Endothelial cell of hepatic sinusoid (primary cell): ENCODE results near the gene KLF15.

Source experiments
- in situ Hi-C: cut with HindIII; loops from 2 replicates; pipeline ENCODE4 v1.10.0; 2017; ENCODE audit warnings: low sequenced_read_pairs

KLF15 gene

DNA sequence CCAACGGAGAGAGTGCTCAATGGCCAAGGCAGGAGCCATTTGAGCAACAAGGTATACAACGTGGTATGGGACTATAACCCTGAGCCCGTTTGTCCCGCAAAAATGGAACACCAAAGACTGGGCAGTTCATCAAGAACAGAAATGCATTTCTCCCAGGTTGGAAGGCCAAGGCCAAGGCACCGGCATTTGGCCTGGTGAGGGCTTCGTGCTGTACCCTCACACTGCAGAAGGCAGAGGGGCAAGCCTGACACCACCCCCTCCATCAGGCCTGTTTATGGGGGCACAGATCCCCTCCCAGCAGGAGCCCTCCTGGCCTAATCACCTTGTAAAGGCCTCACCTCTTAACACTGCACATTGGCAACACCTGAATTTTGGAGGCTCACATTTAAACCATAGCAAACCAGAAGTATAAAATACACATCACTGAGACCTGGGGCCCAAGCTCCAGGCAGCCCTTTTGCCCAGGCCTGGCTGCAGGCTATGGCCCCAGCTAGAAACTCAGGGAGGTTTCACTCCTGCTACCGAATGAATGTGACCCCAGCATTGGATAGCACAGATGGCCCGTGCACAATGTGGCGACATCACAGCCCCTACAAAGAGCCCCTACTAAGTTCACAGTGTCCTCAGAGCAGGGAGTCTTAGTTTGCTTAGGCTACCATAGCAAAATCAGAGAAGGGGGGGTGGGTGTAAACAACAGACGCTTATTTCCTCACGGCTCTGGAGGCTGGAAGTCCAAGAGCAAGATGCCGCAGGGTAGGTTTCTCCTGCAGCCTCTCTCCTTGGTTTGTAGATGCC, 47.1 kb downstream of the KLF15 start:
- in situ Hi-C loops: loop anchor here (5.0 kb wide), 1 partner anchor 57 kb away; no protein-coding TSS in a partner anchor

DNA sequence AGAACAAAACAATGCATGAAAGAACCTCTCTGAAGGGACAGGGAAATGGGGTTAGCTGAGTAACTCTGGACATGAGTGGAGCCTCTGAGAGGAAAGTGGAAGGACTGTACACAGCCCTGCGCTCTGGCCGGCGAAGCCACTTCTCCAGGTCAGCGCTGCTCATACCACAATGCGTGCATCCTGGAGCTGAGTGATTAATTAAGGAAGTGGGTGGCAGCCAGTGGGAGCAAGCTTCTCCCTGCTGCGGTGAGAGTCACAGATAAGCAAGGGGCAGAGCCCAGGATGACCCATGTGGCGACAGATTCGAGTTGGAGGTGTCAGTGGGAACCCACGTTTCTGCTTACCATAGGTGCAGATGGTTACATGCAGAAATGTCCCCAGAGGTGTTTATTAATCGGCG, 48.0 kb downstream of the KLF15 start:
- in situ Hi-C loops: no loop called here

- in situ Hi-C loops: no loop called here
These were observed 48.6 kb downstream of the KLF15 start for GRCh38 chr3:126308394-126309125.

DNA sequence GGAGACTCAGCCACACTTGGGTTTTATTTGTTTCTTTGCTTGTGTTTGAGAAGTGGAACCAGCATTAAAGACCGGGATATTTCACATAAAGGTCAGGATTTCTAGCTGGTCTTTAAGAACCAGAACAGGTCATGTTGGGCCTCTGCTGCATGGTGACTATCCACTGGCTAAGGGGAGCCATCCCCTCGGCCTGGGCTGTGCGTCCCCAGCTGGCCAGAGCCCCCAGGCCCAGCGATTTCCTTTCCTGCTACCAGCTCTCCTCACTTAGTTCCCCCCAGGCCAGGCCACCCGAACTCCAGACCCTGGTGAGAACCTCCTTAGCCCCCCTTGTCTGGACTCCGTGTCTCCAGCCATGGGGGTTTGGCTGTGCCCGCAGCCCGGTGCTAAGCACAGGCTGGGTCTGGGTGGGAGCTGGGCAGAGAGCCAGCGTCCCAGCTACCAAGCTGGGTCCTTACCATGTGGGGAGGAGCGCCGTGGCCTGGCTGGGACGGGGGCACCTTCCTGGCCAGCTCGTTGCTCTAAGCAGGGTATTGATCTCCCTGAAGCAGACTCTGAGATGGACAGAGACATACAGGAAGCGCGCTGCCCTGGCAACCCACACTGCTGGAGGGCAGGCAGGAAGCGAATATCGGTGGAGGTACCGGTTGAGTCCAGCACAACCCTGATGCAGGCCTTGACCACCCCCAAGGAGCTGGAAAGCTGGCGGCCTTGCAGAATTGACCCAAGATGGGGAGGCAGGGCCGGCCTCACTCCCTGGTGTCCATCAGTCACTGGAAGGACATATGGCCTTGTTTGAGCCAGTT, 49.4 kb downstream of the KLF15 start:
- in situ Hi-C loops: no loop called here

- in situ Hi-C loops: no loop called here
These were observed 50.2 kb downstream of the KLF15 start for GRCh38 chr3:126306888-126307482.

- in situ Hi-C loops: no loop called here
These were observed 50.8 kb downstream of the KLF15 start for GRCh38 chr3:126306397-126306796.

GRCh38 chr3:126305427-126305826, 51.8 kb downstream of the KLF15 start:
- in situ Hi-C loops: no loop called here

GRCh38 chr3:126304704-126305103, 52.5 kb downstream of the KLF15 start:
- in situ Hi-C loops: no loop called here

GRCh38 chr3:126304291-126304690, 52.9 kb downstream of the KLF15 start:
- in situ Hi-C loops: no loop called here

GRCh38 chr3:126303272-126303671, 53.9 kb downstream of the KLF15 start:
- in situ Hi-C loops: no loop called here

- in situ Hi-C loops: no loop called here
These were observed 56.3 kb downstream of the KLF15 start for GRCh38 chr3:126300761-126301481.

DNA sequence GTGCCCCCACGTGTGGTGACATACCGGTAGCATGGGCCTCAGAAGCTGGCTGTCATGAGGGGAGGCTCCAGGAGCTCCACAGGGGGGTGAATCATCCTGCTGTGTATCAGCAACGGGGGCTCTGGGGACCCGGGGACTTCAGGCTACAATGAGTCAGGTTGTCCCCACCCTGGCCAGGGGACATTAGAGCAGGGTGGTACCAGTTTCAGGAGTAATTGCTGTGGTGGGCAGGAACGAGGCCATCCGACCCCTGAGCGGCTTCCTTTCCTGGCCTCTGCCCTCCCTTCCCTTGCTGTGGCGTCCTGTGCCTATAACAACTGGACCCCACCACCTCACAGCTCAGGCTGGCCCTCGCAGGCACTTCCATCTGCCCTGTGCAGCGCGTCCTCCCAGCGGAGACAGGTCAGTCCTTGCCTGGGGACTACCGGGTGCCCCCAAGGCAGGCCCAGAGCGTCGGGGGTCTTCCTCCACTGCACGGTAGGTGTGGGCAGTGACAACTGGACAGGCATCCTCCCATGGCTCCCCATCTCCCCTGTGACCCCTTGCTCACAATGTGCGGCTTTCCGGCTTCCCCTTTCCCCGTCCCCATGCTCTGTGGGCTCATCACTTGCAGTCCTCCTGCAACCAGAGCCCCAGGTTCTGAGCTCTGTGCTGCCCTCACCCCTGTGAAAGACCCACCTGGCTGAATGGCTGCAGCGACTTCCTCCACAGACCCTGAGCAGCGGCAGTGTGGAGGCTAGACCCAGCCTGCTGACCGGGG, 57.0 kb downstream of the KLF15 start:
- in situ Hi-C loops: no loop called here

GRCh38 chr3:126295407-126295939, 61.7 kb downstream of the KLF15 start:
- in situ Hi-C loops: no loop called here

GRCh38 chr3:126294211-126294808, 62.9 kb downstream of the KLF15 start:
- in situ Hi-C loops: no loop called here

DNA sequence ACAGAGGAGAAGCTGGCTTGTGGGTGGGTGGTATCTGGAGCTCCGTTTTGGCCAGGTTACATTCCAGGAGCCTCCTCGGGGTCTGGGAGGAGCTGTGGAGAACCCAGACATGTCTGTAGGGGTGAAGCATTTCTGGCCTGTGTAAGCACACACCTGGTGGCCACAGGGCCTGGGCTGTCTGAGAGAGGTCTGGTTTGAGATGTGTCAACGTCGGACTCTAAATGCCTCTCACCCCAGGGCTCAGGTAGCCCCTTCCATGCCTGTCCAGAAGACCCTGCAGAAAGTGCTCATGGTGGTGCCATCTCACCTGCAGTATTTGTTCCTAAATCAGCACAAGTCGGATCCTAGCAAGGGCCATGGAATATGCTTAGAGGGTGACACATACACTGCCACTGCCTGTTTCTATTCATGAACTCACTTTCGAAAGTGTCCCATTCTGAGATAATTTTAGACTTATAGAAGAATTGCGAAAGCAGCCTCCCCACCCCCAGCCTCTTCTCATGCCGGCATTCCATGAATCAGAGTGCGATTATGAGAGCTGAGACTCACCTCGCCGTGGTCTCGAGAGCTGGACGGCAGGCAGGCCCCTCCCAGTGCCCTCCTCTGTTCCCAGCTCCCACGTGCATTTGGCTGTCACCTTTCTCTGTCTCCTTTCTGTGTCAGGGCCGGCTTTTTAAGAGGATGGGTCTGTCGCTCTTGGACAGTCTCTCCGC, 63.7 kb downstream of the KLF15 start:
- in situ Hi-C loops: no loop called here
